ENCODE measurements around the gene TEX44.

TEX44 gene

DNA sequence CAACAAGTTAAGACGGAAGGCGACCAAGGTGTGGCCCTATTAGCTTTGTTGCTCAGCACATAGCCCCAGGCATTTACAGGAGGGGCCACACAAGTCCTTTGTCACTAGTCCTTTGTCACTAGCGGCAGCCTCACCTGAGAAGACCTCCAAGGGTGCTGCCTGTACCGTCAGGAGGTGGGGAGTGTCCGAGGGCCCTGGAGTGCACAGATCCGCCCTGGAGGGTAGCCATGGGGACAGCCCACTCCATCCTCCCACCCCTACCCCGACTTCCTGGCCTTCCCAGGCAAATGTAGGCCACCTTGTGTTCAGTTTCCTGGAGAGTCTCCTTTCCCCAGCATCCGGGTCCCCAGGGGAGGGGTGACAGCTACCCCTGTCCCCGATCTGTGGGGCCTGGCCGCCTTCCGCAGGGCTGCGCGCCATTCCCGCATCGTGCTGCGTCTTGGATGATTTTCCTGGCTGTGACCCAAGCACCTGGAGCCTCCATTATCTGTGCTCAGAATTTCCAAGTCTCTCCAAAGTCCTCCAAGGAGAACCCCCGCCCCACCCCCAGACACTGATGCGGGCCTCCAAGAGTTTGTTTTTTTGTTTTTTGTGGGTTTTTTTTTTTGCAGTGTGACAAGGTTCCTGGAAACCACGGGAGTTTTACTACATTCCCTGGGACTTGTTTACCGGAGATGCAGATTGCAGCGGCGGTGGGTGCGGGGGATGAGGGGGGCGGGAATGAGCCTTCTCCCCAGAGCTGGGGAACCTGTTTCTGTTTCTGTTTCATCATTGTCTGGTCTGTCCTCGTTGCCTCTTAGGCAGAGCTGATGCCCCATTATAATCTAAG, 28.6 kb downstream of the TEX44 start:
- no peaks in the 10 kb centered on the region for H3K36me3 ChIP-seq (replicated peaks)
- H3K4me3 ChIP-seq (ENCODE audit: low read depth, low read length) = no peak overlapping the region
- in situ Hi-C loops (cut with HindIII; ENCODE audit: low pct_ligation_motif_present, low sequenced_read_pairs) = no loop called here
- DNase-seq = no peak
- H3K27me3 ChIP-seq (replicated peaks) = no peaks in the 10 kb centered on the region
- TF ChIP-seq, protein P1, sequence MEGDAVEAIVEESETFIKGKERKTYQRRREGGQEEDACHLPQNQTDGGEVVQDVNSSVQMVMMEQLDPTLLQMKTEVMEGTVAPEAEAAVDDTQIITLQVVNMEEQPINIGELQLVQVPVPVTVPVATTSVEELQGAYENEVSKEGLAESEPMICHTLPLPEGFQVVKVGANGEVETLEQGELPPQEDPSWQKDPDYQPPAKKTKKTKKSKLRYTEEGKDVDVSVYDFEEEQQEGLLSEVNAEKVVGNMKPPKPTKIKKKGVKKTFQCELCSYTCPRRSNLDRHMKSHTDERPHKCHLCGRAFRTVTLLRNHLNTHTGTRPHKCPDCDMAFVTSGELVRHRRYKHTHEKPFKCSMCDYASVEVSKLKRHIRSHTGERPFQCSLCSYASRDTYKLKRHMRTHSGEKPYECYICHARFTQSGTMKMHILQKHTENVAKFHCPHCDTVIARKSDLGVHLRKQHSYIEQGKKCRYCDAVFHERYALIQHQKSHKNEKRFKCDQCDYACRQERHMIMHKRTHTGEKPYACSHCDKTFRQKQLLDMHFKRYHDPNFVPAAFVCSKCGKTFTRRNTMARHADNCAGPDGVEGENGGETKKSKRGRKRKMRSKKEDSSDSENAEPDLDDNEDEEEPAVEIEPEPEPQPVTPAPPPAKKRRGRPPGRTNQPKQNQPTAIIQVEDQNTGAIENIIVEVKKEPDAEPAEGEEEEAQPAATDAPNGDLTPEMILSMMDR (IDR thresholded peaks at IDR 0.05; ENCODE audit: low read depth, low read length, missing control alignments) = no peak
- H3K27ac ChIP-seq = no peak overlapping the region

DNA sequence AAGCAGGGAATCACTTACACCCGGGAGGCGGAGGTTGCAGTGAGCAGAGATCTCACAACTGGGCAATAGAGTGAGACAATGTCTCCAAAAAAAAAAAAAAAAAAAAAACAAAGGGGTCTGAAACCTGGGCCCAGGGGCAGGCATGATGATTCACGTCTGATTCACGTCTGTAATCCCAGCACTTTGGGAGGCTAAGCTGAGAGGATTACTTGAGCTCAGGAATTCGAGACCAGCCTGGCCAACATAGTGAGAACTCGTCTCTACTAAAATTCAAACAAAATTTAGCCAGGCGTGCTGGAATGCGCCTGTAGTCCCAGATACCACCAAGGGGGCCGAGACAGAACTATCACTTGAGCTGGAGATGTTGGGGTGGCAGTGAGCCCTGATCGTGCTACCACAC, 30.3 kb downstream of the TEX44 start:
- H3K4me3 ChIP-seq (ENCODE audit: low read depth, low read length) = no peak overlapping the region
- H3K27me3 ChIP-seq (replicated peaks) = no peaks in the 10 kb centered on the region
- H3K27ac ChIP-seq = no peak overlapping the region
- DNase-seq = no peak
- in situ Hi-C loops (cut with HindIII; ENCODE audit: low pct_ligation_motif_present, low sequenced_read_pairs) = no loop called here
- H3K36me3 ChIP-seq (replicated peaks) = no peaks in the 10 kb centered on the region
- TF ChIP-seq, protein P1 (IDR thresholded peaks at IDR 0.05; ENCODE audit: low read depth, low read length, missing control alignments) = no peak

DNA sequence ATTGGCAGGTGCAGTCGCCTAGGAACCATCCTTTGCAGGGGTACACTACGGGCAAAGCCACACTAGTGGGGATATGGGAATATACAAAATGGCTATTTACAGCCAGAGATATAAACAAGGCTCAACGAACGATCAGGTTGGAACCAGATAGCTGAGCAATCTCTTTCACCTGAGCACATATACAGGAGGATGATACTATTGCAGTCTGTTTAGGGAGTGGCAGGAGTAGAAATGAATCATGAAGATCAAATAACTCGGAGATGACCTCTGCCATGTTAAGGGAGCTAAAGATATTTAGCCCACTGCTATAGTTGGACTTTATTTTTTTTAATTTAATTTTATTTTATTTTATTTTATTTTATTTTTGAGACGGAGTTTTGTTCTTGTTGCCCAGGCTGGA, 33.8 kb downstream of the TEX44 start:
- TF ChIP-seq, protein P1 (IDR thresholded peaks at IDR 0.05; ENCODE audit: low read depth, low read length, missing control alignments) = no peak
- Histone ChIP-seq H3K4me3 (ENCODE audit: low read depth, low read length) (no peak overlapping the region), H3K36me3 (replicated peaks) (no peaks in the 10 kb centered on the region), H3K27ac (no peak overlapping the region), H3K27me3 (replicated peaks) (no peaks in the 10 kb centered on the region)
- in situ Hi-C loops (cut with HindIII; ENCODE audit: low pct_ligation_motif_present, low sequenced_read_pairs) = no loop called here
- DNase-seq = no peak

DNA sequence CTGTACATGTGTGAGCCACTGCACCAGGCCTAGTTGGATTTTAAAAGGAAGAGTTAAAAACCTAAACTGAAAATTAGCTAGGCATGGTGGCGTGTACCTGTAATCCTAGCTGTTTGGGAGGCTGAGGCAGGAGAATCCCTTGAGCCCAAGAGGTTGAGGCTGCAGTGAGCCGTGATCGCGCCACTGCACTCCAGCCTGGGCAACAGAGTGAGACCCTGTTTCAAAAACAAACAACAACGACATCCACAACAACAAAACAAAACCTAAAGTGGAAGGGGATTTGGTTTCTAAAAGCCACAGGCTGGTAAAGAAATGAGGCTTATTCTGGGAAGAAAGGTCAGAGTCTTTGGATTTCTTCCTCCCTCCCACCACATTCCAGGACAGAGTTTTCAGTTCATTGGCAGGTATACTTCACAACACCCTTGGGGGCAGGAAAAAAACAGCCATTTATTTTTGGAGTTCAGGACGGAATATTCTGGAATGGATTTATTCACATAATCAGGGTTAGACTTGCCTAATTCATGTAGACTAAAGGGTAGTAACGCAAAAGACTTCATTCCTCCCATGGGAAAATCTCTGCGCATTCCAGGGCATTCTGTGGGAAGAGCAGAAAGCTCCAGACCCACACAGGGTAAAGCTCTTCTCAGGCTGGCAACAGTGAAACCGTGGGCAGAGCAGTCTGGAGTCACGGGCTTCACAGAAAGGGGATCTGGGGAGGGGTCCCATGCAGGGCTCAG, 34.9 kb downstream of the TEX44 start:
- in situ Hi-C loops (cut with HindIII; ENCODE audit: low pct_ligation_motif_present, low sequenced_read_pairs) = no loop called here
- no peaks in the 10 kb centered on the region for H3K27me3 ChIP-seq (replicated peaks)
- peak overlapping the region; percentile 62 for H3K27ac ChIP-seq
- TF ChIP-seq, protein P1 (IDR thresholded peaks at IDR 0.05; ENCODE audit: low read depth, low read length, missing control alignments) = no peak
- peak overlapping the region; percentile 9 for H3K4me3 ChIP-seq (ENCODE audit: low read depth, low read length)
- DNase-seq = no peak
- no peaks in the 10 kb centered on the region for H3K36me3 ChIP-seq (replicated peaks)

DNA sequence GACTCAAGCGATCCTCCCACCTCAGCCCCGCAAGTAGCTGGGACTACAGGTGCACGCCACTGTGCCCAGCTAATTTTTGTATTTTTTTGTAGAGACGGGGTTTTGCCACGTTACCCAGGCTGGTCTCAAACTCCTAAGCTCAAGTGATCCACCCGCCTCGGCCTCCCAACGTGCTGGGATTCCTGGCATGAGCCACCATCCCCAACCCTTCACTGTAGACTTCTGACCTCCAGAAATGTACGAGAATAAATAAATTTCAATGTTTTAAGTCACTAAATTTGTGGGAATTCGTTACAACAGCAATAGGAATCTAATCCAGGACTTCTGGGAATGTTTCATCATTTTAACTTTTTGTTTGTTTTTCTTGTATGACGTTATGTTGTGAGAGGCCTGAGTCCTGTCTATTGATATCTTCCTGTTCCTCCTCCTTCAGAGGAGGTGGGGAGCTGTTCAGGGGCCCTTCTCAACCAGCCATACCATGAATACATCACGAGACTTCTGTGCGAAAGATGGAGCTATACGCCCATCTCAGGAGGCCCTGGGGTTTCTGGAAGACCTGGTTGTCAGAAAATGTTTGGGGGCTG, 40.0 kb downstream of the TEX44 start:
- Histone ChIP-seq H3K27ac (no peak overlapping the region), H3K27me3 (replicated peaks) (no peaks in the 10 kb centered on the region), H3K4me3 (ENCODE audit: low read depth, low read length) (no peak overlapping the region), H3K36me3 (replicated peaks) (no peaks in the 10 kb centered on the region)
- TF ChIP-seq, protein P1 (IDR thresholded peaks at IDR 0.05; ENCODE audit: low read depth, low read length, missing control alignments) = no peak
- in situ Hi-C loops (cut with HindIII; ENCODE audit: low pct_ligation_motif_present, low sequenced_read_pairs) = no loop called here
- peak; percentile 24 for DNase-seq

Data from brain microvascular endothelial cell (primary cell).